Measurements from ENCODE around the gene SHISA7.
"Not testable (repeated sequence)": the region's sequence is repeated elsewhere in the genome, so short reads cannot be mapped to it uniquely, and the experiment has no call there.

Gene SHISA7

GRCh38 chr19:55462722-55463121, 19.6 kb upstream of the SHISA7 start:
- no peak for DNase-seq

GRCh38 chr19:55461974-55462626, 19.0 kb upstream of the SHISA7 start:
- no peak for DNase-seq

- peak; percentile 95 for DNase-seq
Measured at GRCh38 chr19:55461259-55461973, 18.3 kb upstream of the SHISA7 start, which contains the start of gene ISOC2. ISOC2 (minus strand) TSS chr19:55461642; CDS start chr19:55456486, 5,156 bp downstream.

GRCh38 chr19:55460670-55461258, 17.7 kb upstream of the SHISA7 start:
- no peak for DNase-seq

- no peak for DNase-seq
Measured at GRCh38 chr19:55459950-55460657, 17.0 kb upstream of the SHISA7 start.

GRCh38 chr19:55459551-55459949, 16.4 kb upstream of the SHISA7 start:
- DNase-seq, result no peak

- DNase-seq, result no peak
Measured at GRCh38 chr19:55457683-55458457, 14.8 kb upstream of the SHISA7 start.

- DNase-seq, result no peak
Measured at GRCh38 chr19:55456347-55456746, 13.2 kb upstream of the SHISA7 start.

GRCh38 chr19:55455576-55456235, 12.6 kb upstream of the SHISA7 start:
- DNase-seq, result no peak

GRCh38 chr19:55454787-55455243, 11.7 kb upstream of the SHISA7 start:
- DNase-seq, result no peak

GRCh38 chr19:55453511-55454260, 10.6 kb upstream of the SHISA7 start:
- DNase-seq, result no peak

- DNase-seq, result no peak
Measured at GRCh38 chr19:55452749-55453346, 9.7 kb upstream of the SHISA7 start.

GRCh38 chr19:55451965-55452748, 9.1 kb upstream of the SHISA7 start:
- DNase-seq, result no peak

- no peak for DNase-seq
Measured at GRCh38 chr19:55451163-55451964, 8.3 kb upstream of the SHISA7 start.

- DNase-seq, result no peak
Measured at GRCh38 chr19:55449469-55449868, 6.4 kb upstream of the SHISA7 start.

GRCh38 chr19:55448175-55448490, 5.0 kb upstream of the SHISA7 start:
- not testable (repeated sequence) for DNase-seq

- no peak for DNase-seq
Measured at GRCh38 chr19:55447421-55448174, 4.5 kb upstream of the SHISA7 start.

- DNase-seq, result no peak
Measured at GRCh38 chr19:55446060-55446459, 3.0 kb upstream of the SHISA7 start.

Measured in NCI-H1417 treated with DMSO at 0.1 percent for 48 hours (cell line).